Measurements from ENCODE around the gene CFB.
"Not testable (repeated sequence)": the region's sequence is repeated elsewhere in the genome, so short reads cannot be mapped to it uniquely, and the experiment has no call there.

The CFB gene

DNA sequence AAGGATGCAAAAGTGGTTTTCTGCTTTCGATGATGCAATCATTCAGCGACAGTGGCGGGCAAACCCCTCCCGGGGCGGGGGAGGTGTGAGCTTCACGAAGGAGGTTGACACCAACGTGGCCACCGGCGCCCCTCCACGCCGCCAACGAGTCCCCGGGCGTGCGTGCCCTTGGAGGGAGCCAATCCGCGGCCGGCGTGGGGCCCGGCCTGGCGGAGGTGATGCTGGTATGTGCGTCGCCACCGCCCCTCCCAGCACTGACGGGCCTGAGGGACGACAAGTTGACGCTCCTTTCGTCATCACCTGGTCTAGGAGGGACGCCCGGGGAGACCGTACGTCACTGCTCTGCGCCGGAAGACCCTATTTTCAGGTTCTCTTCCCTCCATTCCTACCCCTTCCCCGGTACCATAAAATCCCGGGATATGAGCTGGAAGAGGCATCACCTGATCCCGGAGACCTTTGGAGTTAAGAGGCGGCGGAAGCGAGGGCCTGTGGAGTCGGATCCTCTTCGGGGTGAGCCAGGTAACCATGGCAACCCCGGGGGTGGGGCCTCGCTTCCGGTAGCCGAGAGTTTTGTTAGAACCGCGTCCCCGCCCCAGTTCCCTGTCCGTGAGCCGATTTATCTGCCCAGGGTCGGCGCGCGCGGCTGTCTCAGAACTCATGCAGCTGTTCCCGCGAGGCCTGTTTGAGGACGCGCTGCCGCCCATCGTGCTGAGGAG is 26.3 kb downstream of the CFB start, which contains the start of gene DXO:
TSS of gene DXO (minus strand) at position 146 of the 716 bp plus-strand sequence. CDS start 463 bp downstream, outside the sequence.
- peak; percentile 99 for DNase-seq

DNA sequence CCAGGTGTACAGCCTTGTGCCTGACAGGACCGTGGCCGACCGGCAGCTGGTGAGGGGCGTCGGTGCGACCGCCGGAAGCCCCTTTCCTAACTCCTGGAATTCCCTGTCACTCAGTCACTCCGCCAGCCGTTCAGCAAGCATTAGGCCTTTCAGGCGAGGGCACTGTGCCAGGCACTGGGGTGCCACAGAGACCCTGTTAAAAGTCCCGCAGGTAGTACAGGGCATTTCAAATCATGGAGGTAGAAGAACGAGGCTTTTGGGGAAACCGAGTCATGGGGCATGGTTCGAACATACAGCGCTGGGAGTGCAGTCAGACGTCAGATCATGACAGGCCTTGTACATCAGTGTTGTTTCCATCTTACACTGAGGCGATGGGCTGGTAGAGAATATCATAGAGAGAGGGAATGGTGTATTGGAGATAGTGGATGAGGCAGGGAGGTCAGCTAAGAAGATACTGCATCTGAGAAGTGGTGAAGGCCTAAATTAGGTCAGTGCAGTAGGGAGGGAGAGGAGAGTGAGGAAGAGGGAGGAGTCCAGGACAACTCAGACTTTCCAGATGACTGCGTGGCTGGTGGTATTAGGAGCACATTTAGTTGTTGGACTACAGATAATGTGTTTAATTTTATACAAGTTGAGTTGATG is 26.9 kb downstream of the CFB start:
- peak; percentile 35 for DNase-seq

DNA sequence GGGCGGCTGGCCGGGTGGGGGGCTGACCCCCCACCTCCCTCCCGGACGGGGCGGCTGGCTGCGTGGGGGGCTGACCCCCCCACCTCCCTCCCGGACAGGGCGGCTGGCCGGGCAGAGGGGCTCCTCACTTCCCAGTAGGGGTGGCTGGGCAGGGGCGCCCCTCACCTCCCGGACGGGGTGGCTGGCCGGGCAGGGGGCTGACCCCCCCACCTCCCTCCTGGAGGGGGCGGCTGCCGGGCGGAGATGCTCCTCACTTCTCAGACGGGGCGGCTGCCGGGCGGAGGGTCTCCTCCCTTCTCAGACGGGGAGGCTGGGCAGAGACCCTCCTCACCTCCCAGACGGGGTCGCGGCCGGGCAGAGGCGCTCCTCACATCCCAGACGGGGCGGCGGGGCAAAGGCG is 30.2 kb downstream of the CFB start:
- not testable (repeated sequence) for DNase-seq

DNA sequence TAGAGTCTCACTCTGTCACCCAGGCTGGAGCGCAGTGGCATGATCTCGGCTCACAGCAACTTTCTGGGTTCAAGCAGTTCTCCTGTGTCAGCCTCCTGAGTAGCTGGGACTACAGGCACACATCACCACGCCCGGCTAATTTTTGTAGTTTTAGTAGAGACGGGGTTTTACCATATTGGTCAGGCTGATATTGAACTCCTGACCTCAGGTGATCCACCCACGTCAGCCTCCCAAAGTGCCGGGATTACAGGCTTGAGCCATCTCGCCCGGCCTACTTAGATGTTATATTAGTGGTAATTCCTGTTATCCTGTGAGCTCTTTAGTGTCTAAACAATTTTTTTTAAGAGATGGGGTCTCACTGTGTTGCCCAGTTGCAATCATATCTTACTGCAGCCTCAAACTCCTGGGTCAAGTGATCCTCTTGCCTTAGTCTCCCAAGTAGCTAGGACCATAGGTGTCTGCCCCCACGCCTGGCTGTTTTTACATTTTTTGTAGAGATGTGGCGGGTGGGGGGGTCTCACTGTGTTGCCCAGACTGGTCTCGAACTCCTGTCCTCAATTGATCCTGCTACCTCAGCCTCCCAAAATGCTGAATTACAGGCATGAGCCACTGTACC is 32.0 kb downstream of the CFB start:
- DNase-seq: no peak

DNA sequence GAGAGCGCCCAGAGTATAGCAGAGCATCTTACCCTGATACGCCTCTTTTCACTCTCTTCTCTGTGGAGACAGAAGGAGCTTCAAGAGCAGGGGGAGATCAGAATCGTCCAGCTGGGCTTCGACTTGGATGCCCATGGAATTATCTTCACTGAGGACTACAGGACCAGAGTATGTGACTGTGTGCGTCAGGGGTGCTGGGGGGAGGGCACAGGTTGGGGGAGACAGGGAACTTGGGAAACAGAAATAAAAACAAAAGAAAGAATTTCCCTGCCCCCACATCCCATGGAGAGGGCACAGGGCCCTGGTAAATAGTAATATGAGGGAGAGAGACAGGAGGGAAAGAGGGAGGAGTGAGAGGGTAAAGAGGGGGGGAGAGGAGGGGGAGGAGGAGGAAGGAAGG is 32.9 kb downstream of the CFB start:
- no peak for DNase-seq

DNA sequence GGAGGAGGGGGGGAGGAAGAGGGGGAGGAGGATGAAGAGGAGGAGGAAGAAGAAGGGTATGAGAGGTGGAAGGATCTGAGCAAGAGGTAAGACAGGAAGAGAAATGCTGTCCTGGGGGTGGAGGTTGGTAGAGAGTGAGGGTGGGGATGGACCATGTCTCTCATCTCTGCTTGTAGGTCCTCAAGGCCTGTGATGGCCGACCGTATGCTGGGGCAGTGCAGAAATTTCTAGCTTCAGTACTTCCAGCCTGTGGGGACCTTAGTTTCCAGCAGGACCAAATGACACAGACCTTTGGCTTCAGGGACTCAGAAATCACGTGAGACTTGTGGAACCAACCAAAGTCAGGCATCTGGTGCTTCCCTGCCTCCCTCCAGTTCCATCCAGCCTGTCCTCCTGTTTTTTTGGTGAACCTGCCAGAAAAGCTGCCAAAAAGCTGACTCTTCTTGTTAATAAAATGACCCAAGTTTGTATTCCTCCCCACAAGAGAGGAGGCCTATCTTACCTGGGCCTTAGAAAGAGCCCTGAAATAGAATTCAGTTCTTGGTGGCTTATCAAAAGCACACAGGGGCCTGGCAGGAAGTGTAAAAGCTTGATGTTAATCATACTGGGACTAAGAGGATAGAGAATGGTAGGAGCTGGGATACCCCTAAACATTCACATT is 33.5 kb downstream of the CFB start:
- peak; percentile 38 for DNase-seq

DNA sequence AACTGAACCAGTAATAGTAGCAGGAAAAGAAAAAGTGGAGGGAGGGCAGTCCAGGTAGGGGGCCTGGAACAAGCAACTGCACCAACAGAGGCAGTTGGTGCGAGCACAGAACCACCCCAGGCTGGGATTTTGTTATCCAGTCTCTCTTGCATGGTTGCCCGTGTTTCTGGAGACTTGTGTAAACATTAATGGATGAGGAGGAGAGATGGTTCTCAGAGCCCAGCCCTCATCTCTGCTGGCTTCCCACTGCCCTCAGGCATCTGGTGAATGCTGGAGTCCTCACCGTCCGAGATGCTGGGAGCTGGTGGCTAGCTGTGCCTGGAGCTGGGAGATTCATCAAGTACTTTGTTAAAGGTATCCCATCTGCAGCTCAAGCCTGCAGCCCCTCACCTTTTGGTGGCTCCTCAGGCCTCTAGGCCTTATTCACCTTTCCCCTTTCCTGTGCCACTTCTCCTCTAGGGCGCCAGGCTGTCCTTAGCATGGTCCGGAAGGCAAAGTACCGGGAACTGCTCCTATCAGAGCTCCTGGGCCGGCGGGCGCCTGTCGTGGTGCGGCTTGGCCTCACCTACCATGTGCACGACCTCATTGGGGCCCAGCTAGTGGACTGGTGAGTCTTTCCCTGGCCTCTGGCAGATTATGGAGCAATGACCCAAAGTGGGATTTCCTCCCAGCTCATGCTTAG is 34.4 kb downstream of the CFB start:
- not testable (repeated sequence) for DNase-seq

DNA sequence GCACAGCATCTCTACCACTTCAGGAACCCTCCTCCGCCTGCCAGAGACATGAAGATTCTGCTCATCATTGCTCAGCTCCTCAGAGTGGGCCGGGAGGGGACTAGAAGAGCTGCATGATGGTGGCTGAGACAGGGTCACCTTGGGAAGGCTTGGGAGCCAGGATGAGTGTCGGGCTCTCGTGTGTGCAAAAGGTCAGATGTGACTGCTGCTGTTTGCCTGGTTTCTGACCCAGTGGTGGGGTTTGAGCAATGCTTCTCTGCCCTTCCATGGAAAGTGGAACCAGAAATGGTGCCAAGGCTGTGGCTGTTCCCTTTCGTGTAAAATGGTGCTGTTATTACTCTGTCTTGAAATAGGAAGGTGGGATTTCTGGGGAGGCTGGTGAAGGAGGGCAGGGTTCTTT is 35.1 kb downstream of the CFB start:
- not testable (repeated sequence) for DNase-seq

DNA sequence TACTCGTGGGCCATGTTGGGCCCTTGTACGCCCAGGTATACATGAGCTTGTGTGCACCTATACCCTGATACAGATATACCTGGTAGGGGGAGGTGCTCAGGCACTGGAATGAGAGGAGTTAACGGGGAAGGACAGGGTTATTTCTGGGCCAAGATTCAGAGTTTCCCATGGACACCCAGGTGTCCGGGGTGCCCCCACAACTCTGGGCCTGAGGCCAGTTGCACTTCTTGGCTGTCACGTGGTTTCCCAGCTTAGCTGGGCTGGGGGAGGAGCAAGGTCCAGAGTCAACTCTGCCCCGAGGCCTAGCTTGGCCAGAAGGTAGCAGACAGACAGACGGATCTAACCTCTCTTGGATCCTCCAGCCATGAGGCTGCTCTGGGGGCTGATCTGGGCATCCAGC is 35.8 kb downstream of the CFB start, which contains the start of gene C4A:
TSS of gene C4A (plus strand) at position 314 of the 400 bp plus-strand sequence. CDS start at position 365, 51 bp downstream.
- not testable (repeated sequence) for DNase-seq

DNA sequence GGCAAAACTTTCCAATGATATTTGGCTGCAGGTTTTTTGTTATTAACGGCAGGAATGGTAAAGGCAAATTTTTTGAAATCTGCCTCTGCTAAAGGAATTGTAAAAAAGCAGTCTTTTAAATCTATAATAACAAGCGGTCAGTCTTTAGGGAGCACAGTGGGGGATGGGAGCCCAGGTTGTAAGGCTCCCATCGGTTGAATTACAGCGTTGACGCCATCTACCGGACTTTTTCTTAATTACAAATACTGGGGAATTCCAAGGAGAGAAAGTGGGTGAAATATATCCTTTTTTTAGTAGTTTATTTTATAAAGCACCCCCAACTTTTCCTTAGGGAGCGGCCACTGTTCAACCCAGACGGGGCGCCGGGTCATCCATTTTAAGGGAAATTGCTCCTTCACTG is 43.5 kb downstream of the CFB start:
- not testable (repeated sequence) for DNase-seq

DNA sequence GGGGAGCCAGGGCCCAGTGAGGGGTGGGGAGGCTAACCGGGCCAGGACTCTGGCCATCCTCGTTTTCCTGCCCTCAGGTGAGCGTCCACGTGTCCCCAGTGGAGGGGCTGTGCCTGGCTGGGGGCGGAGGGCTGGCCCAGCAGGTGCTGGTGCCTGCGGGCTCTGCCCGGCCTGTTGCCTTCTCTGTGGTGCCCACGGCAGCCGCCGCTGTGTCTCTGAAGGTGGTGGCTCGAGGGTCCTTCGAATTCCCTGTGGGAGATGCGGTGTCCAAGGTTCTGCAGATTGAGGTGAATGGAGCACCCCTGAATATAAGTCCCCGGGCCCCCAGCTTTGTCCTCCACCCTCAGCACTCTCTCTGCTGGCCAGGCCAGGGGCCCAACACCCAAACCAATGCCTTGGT is 48.5 kb downstream of the CFB start:
- not testable (repeated sequence) for DNase-seq

DNA sequence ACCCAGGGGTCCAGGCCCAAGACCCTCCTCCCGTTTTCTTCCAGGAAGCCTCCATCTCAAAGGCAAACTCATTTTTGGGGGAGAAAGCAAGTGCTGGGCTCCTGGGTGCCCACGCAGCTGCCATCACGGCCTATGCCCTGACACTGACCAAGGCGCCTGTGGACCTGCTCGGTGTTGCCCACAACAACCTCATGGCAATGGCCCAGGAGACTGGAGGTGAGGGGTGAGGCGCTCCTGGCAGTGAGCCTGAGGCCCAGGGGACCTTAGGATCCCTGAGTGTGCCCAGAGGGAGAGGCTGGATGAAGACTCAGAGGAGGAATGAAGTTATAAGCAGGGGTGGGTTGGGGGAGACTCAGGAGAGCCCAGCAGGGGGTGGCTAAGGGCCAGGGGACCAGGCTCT is 50.5 kb downstream of the CFB start:
- DNase-seq: not testable (repeated sequence)

Measured in hematopoietic multipotent progenitor cell treated with erythropoietin and hydrocortisone succinate and interleukin-3 and kit ligand, for 4 days (in vitro differentiated cells).